Measurements from ENCODE around the gene EHD2. TPM values are rescaled to one million over a fixed set of nuclear protein-coding genes. Genes with fewer than 3 reads are reported as not detected.

Gene EHD2
- total RNA-seq, 1 experiment from 2014 or later, result 0.11 TPM

DNA sequence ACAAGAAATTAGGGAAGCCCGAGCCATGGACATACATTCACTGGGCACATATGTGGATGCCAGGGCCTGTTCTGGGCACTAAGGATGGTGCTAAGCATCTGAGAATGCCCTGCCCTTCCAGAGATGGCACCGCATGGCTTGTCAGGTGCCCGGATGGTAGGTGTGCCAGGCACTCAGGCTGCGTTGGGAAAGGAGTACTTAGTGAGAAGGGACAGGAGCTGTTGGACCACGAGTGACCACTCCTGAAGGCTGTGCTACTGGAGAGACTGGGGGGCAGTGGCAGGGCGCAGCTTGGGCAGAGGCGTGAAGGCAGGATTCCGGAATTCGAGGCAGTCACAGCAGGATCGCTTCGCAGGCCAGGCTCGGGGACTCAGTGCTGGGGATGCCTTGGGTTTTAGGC, 38.0 kb upstream of the EHD2 start:
- H3K36me3 ChIP-seq (ENCODE audit: low read depth, low read length), result no peaks in the 10 kb centered on the region; the same call in 1 of the 2 replicates
- no TSS peak for BruUV-seq (replicated peaks)
- POLR2A ChIA-PET (ENCODE audit: unreplicated experiment), result no interaction called here

GRCh38 chr19:47675859-47676258, 37.4 kb upstream of the EHD2 start:
- ChIA-PET POLR2A (ENCODE audit: unreplicated experiment) (no interaction called here), CTCF (no interaction called here)
- Histone ChIP-seq H3K9me2 (replicated peaks; ENCODE audit: low read length) (no peaks in the 10 kb centered on the region), H3K4me1 (ENCODE audit: insufficient read depth, low read length) (no peaks in the 10 kb centered on the region), H3K36me3 (ENCODE audit: low read depth, low read length) (no peaks in the 10 kb centered on the region), H3K4me3 (ENCODE audit: low read length) (no peak overlapping the region), H3K27ac (ENCODE audit: low read length) (no peak overlapping the region), H3K79me2 (ENCODE audit: low read length) (no peaks in the 10 kb centered on the region), H4K20me1 (ENCODE audit: low read length) (no peaks in the 10 kb centered on the region), H3K9me3 (ENCODE audit: low read length) (no peaks in the 10 kb centered on the region), H3K9ac (ENCODE audit: low read length) (no peak overlapping the region), H2AFZ (ENCODE audit: low read length) (no peak overlapping the region), H3K4me2 (ENCODE audit: low read length) (no peak overlapping the region), H3K27me3 (ENCODE audit: low read length) (no peaks in the 10 kb centered on the region), H3F3A (ENCODE audit: low read length, unreplicated experiment) (no peaks in the 10 kb centered on the region)
- BruUV-seq (replicated peaks), result no TSS peak
- TF ChIP-seq EZH2 (IDR thresholded peaks at IDR 0.05; ENCODE audit: low read length, unreplicated experiment) (no peak), CTCF (conservative IDR thresholded peaks at IDR 0.05; ENCODE audit: low read depth, low read length) (no peak), EZH2phosphoT487 (IDR thresholded peaks at IDR 0.05; ENCODE audit: borderline replicate concordance, low read length) (no peak)
- no peak for ATAC-seq
- intact Hi-C loops (cut with micrococcal nuclease), result no loop called here
- no peak for DNase-seq

More for the DNA sequence above, 38.0 kb upstream of the EHD2 start:
- no peak overlapping the region for H3K4me3 ChIP-seq (ENCODE audit: low read length)
- no peaks in the 10 kb centered on the region for H3K9me2 ChIP-seq (replicated peaks; ENCODE audit: low read length)
- TF ChIP-seq EZH2 (IDR thresholded peaks at IDR 0.05; ENCODE audit: low read length, unreplicated experiment) (no peak), EZH2phosphoT487 (IDR thresholded peaks at IDR 0.05; ENCODE audit: borderline replicate concordance, low read length) (no peak), CTCF (conservative IDR thresholded peaks at IDR 0.05; ENCODE audit: low read depth, low read length) (no peak)
- CTCF ChIA-PET, result no interaction called here
- H3K27me3 ChIP-seq (ENCODE audit: low read length), result no peaks in the 10 kb centered on the region
- no peaks in the 10 kb centered on the region for H4K20me1 ChIP-seq (ENCODE audit: low read length)
- no peaks in the 10 kb centered on the region for H3K79me2 ChIP-seq (ENCODE audit: low read length)
- no peak overlapping the region for H2AFZ ChIP-seq (ENCODE audit: low read length)
- no peaks in the 10 kb centered on the region for H3K9me3 ChIP-seq (ENCODE audit: low read length)
- no peak overlapping the region for H3K9ac ChIP-seq (ENCODE audit: low read length)
- no peak overlapping the region for H3K4me2 ChIP-seq (ENCODE audit: low read length)
- no peak for ATAC-seq
- H3F3A ChIP-seq (ENCODE audit: low read length, unreplicated experiment), result no peaks in the 10 kb centered on the region
- no peak for DNase-seq
- no peak overlapping the region for H3K27ac ChIP-seq (ENCODE audit: low read length)
- intact Hi-C loops (cut with micrococcal nuclease), result no loop called here
- H3K4me1 ChIP-seq (ENCODE audit: insufficient read depth, low read length), result no peaks in the 10 kb centered on the region

GRCh38 chr19:47676811-47677210, 36.4 kb upstream of the EHD2 start:
- Histone ChIP-seq H3K36me3 (ENCODE audit: low read depth, low read length) (no peaks in the 10 kb centered on the region), H3K4me1 (ENCODE audit: insufficient read depth, low read length) (no peaks in the 10 kb centered on the region), H3K9ac (ENCODE audit: low read length) (no peak overlapping the region), H3K4me2 (ENCODE audit: low read length) (no peak overlapping the region), H3K79me2 (ENCODE audit: low read length) (no peaks in the 10 kb centered on the region), H3K9me2 (replicated peaks; ENCODE audit: low read length) (no peaks in the 10 kb centered on the region), H4K20me1 (ENCODE audit: low read length) (no peaks in the 10 kb centered on the region), H2AFZ (ENCODE audit: low read length) (no peak overlapping the region), H3K9me3 (ENCODE audit: low read length) (no peaks in the 10 kb centered on the region), H3K27ac (ENCODE audit: low read length) (no peak overlapping the region), H3K27me3 (ENCODE audit: low read length) (no peaks in the 10 kb centered on the region), H3K4me3 (ENCODE audit: low read length) (no peak overlapping the region), H3F3A (ENCODE audit: low read length, unreplicated experiment) (no peaks in the 10 kb centered on the region)
- intact Hi-C loops (cut with micrococcal nuclease), result no loop called here
- POLR2A ChIA-PET (ENCODE audit: unreplicated experiment), result no interaction called here
- DNase-seq (no peak), ATAC-seq (no peak)
- TF ChIP-seq CTCF (conservative IDR thresholded peaks at IDR 0.05; ENCODE audit: low read depth, low read length) (no peak), EZH2 (IDR thresholded peaks at IDR 0.05; ENCODE audit: low read length, unreplicated experiment) (no peak), EZH2phosphoT487 (IDR thresholded peaks at IDR 0.05; ENCODE audit: borderline replicate concordance, low read length) (no peak)
- no TSS peak for BruUV-seq (replicated peaks)
- CTCF ChIA-PET, result no interaction called here
